IMR-90 (cell line): ENCODE results near the gene DOCK2. TPM values are rescaled to one million over a fixed set of nuclear protein-coding genes. Genes with fewer than 3 reads are reported as not detected.

Source experiments
- ATAC-seq: fragments of 200-7000 bp; cut with Tn5 transposase; 2 replicates; pipeline ENCODE4 v1.9.1; 2020; ENCODE audit warnings: low read depth, mild to moderate bottlenecking, moderate library complexity
- BruUV-seq: library from RNA; stranded (reverse); fragments of 400-500 nt; replicated peaks from 2 replicates; lab custom pipeline; 2021; lab: Mats Ljungman, UMichigan
- CTCF ChIA-PET: fragments of 300-600 bp; formaldehyde crosslinking; extraction: SDS; loops from one replicate; lab custom pipeline; 2021; ENCODE audit warnings: antibody characterized with exemption; lab: Yijun Ruan, JAX
- POLR2A ChIA-PET: fragments of 300-600 bp; sonication (Branson Sonifier 250); formaldehyde crosslinking; loops from one replicate; lab custom pipeline; 2022; ENCODE audit warnings: antibody characterized with exemption; ENCODE audit not compliant: unreplicated experiment; lab: Charles Lee
- DNase-seq: peaks from one replicate; pipeline ENCODE4 v3.0.0; 2013
- H2AFZ ChIP-seq: replicated peaks from 2 replicates; pipeline ENCODE3; 2013; ENCODE audit warnings: low read length, mild to moderate bottlenecking; ENCODE audit not compliant: poor library complexity
- H2AK5ac ChIP-seq: 2 replicates; pipeline ENCODE4 v1.6.1; 2013; ENCODE audit warnings: low read depth, low read length, inconsistent platforms
- H2AK9ac ChIP-seq: replicated peaks from 2 replicates; pipeline ENCODE3; 2013; ENCODE audit warnings: mild to moderate bottlenecking, low read depth, low read length, moderate library complexity; ENCODE audit not compliant: poor library complexity
- H2BK120ac ChIP-seq: 2 replicates; pipeline ENCODE4 v1.6.1; 2013; ENCODE audit warnings: low read depth, low read length, inconsistent platforms
- H2BK15ac ChIP-seq: 3 replicates; pipeline ENCODE4 v1.6.1; 2013; ENCODE audit warnings: low read depth, low read length, inconsistent platforms
- H2BK20ac ChIP-seq: 2 replicates; pipeline ENCODE4 v1.6.1; 2013; ENCODE audit warnings: low read depth, mild to moderate bottlenecking, inconsistent platforms, low read length, moderate library complexity
- H2BK5ac ChIP-seq: 2 replicates; pipeline ENCODE4 v1.6.1; 2013; ENCODE audit warnings: mild to moderate bottlenecking, low read depth, low read length, inconsistent platforms; ENCODE audit not compliant: poor library complexity, severe bottlenecking
- H3K14ac ChIP-seq: replicated peaks from 2 replicates; pipeline ENCODE4 v1.6.1; 2013; ENCODE audit warnings: low read depth, low read length, inconsistent platforms
- H3K18ac ChIP-seq: 2 replicates; pipeline ENCODE4 v1.6.1; 2013; ENCODE audit warnings: low read depth, low read length, control low read depth
- H3K23ac ChIP-seq: 2 replicates; pipeline ENCODE4 v1.6.1; 2013; ENCODE audit warnings: low read depth, low read length, inconsistent platforms
- H3K27ac ChIP-seq: 2 replicates; pipeline ENCODE4 v1.5.1; 2013; ENCODE audit warnings: mild to moderate bottlenecking, control low read depth, low read length; ENCODE audit not compliant: insufficient read depth
- H3K27me3 ChIP-seq: 2 replicates; pipeline ENCODE4 v1.6.1; 2013; ENCODE audit warnings: low read length; ENCODE audit not compliant: control insufficient read depth, insufficient read depth
- H3K36me3 ChIP-seq: 2 replicates; pipeline ENCODE4 v1.6.1; 2013; ENCODE audit warnings: low read length, mixed read lengths; ENCODE audit not compliant: control insufficient read depth, insufficient read depth
- H3K4ac ChIP-seq: 2 replicates; pipeline ENCODE4 v1.6.1; 2013; ENCODE audit warnings: low read depth, low read length, inconsistent platforms
- H3K4me1 ChIP-seq: 2 replicates; pipeline ENCODE4 v1.6.1; 2013; ENCODE audit warnings: low read length, mixed read lengths; ENCODE audit not compliant: control insufficient read depth, insufficient read depth
- H3K4me2 ChIP-seq: 2 replicates; pipeline ENCODE4 v1.6.1; 2013; ENCODE audit warnings: low read depth, mild to moderate bottlenecking, control low read depth, low read length, moderate library complexity
- H3K4me3 ChIP-seq: 2 replicates; pipeline ENCODE4 v1.5.1; 2013; ENCODE audit warnings: low read depth, mild to moderate bottlenecking, control low read depth, low read length, moderate library complexity; ENCODE audit not compliant: insufficient read depth
- H3K56ac ChIP-seq: 2 replicates; pipeline ENCODE4 v1.6.1; 2013; ENCODE audit warnings: low read length, inconsistent platforms; ENCODE audit not compliant: insufficient read depth; ENCODE audit errors: extremely low read depth
- H3K79me1 ChIP-seq, 2 experiments: 2 replicates each; pipeline ENCODE4 v1.6.1; 2013; ENCODE audit warnings: low read length in 2 of 2, inconsistent platforms in 1 of 2, low read depth in 1 of 2
- H3K9ac ChIP-seq: 2 replicates; pipeline ENCODE4 v1.6.1; 2013; ENCODE audit warnings: low read depth, low read length, control low read depth
- H3K9me1 ChIP-seq: 2 replicates; pipeline ENCODE4 v1.6.1; 2013; ENCODE audit warnings: low read length, inconsistent platforms; ENCODE audit not compliant: insufficient read depth
- H3K9me3 ChIP-seq: 2 replicates; pipeline ENCODE4 v1.6.1; 2013; ENCODE audit warnings: low read length; ENCODE audit not compliant: control insufficient read depth, insufficient read depth
- H4K20me1 ChIP-seq: 2 replicates; pipeline ENCODE4 v1.6.1; 2013; ENCODE audit warnings: low read length, inconsistent platforms; ENCODE audit not compliant: insufficient read depth
- H4K5ac ChIP-seq: 2 replicates; pipeline ENCODE4 v1.6.1; 2013; ENCODE audit warnings: mild to moderate bottlenecking, low read depth, low read length, control low read depth
- H4K8ac ChIP-seq, 2 experiments: 2 replicates each; pipeline ENCODE4 v1.6.1; 2013; ENCODE audit warnings: low read depth in 2 of 2, low read length in 2 of 2, control low read depth in 1 of 2, inconsistent platforms in 1 of 2
- H4K91ac ChIP-seq: 2 replicates; pipeline ENCODE4 v1.6.1; 2013; ENCODE audit warnings: low read depth, low read length, inconsistent platforms; ENCODE audit not compliant: insufficient read depth
- CTCF ChIP-seq: conservative IDR thresholded peaks from 2 replicates; pipeline ENCODE4 v1.5.1; 2012; ENCODE audit warnings: mild to moderate bottlenecking, low read depth, low read length, improper control_type of control experiment
- ELK1 ChIP-seq: fragments of 150-350 bp; IDR thresholded peaks from 2 replicates; pipeline ENCODE4 v1.6.1; 2016; ENCODE audit warnings: low read depth, mild to moderate bottlenecking, low read length, moderate library complexity, borderline replicate concordance
- RAD21 ChIP-seq: IDR thresholded peaks from 2 replicates; pipeline ENCODE4 v1.6.1; 2012; ENCODE audit warnings: low read length, improper control_type of control experiment
- SMC3 ChIP-seq: fragments of 150-350 bp; IDR thresholded peaks from 2 replicates; pipeline ENCODE4 v1.6.1; 2016; ENCODE audit warnings: low read depth, mild to moderate bottlenecking, antibody characterized with exemption, low read length, moderate library complexity
- WGBS, 2 experiments: methylation state at CpG; one replicate each; pipeline versions ENCODE4 v1.1.5 to v1.1.7; 2013; ENCODE audit warnings: missing lambda C conversion rate in 2 of 2; ENCODE audit not compliant: insufficient read length in 1 of 2; ENCODE audit errors: extremely low coverage in 2 of 2; 5-methylcytosine and 5-hydroxymethylcytosine counted together
- dilution Hi-C: fragments of 300-500 bp; cut with HindIII; formaldehyde crosslinking; loops from one replicate; pipeline ENCODE4 v1.14.3; 2018; ENCODE audit warnings: low sequenced_read_pairs; ENCODE audit not compliant: unreplicated experiment
- in situ Hi-C: fragments of 300-500 bp; cut with MboI; formaldehyde crosslinking; loops from 3 replicates; pipeline ENCODE4 v1.14.3; 2019; ENCODE audit warnings: low sequenced_read_pairs, inconsistent platforms, mixed read lengths
- intact Hi-C: fragments of 100-400 bp; cut with micrococcal nuclease; formaldehyde crosslinking; loops from 2 replicates; pipeline ENCODE4 v1.10.0; 2022
- polyA plus RNA-seq, 3 experiments: library from polyadenylated mRNA; depleted of rRNA; stranded (reverse); fragments of >200 nt; gene quantifications; 2 replicates each; pipeline ENCODE4 v1.2.3, GENCODE V29; 2012; ENCODE audit warnings: low replicate concordance in 1 of 3
- total RNA-seq: library from RNA; depleted of rRNA; stranded (reverse); fragments of >200 nt; gene quantifications from 2 replicates; pipeline ENCODE4 v1.2.3, GENCODE V29; 2012

Gene DOCK2
- total and polyA plus RNA-seq, 2 of the 4 experiments (the other 2 are of a cell fraction), result 0.72 to 3.0 TPM

- H2BK120ac ChIP-seq, result no peak overlapping the region
- no peak overlapping the region for H3K4me3 ChIP-seq
- H4K91ac ChIP-seq, result no peak overlapping the region
- no peak overlapping the region for H2AK9ac ChIP-seq
- H3K27me3 ChIP-seq, result peaks cover 4% of the 10 kb centered on the region
- no peaks in the 10 kb centered on the region for H3K4me1 ChIP-seq
- ATAC-seq (peak; percentile 97), DNase-seq (peak; percentile 45)
- H4K8ac ChIP-seq, result no peak overlapping the region
- no peaks in the 10 kb centered on the region for H3K79me1 ChIP-seq
- H3K9ac ChIP-seq, result no peak overlapping the region
- no peak overlapping the region for H3K56ac ChIP-seq
- no peaks in the 10 kb centered on the region for H3K9me3 ChIP-seq
- H4K20me1 ChIP-seq, result no peaks in the 10 kb centered on the region
- no peaks in the 10 kb centered on the region for H3K36me3 ChIP-seq
- in situ Hi-C loops (no loop called here), intact Hi-C loops (loop anchor here (1.0 to 10.0 kb wide), 4 partner anchors 90 to 1086 kb away; partner anchors contain the start of genes INSYN2B and SPDL1), dilution Hi-C loops (no loop called here)
- no peak overlapping the region for H3K4ac ChIP-seq
- no peak overlapping the region for H2BK5ac ChIP-seq
- ChIA-PET CTCF (interaction anchor here (0.5 to 2.3 kb wide), 15 partner anchors 9 to 487 kb away, joined by 3 to 15 read pairs (median 3); partner anchors contain the start of genes INSYN2B and SPDL1), POLR2A (no interaction called here)
- no peak overlapping the region for H2BK20ac ChIP-seq
- no peak overlapping the region for H3K18ac ChIP-seq
- peak overlapping the region; percentile 26 for H2AFZ ChIP-seq
- H2BK15ac ChIP-seq, result no peak overlapping the region
- 14% methylated on average over 11 of the region's 14 CpGs; no CpG with 5 or more reads in 1 of the 2 experiments for WGBS, 2 experiments
- peak; percentile 62 for TF ChIP-seq CTCF
- TF ChIP-seq ELK1, result no peak
- peak; percentile 46; the same call in 1 of the 2 replicates for TF ChIP-seq SMC3
- TF ChIP-seq RAD21, result peak; percentile 72
- H3K4me2 ChIP-seq, result no peak overlapping the region
- H3K9me1 ChIP-seq, result no peaks in the 10 kb centered on the region
- no peak overlapping the region for H3K27ac ChIP-seq
- no peak overlapping the region for H3K14ac ChIP-seq
- H3K23ac ChIP-seq, result no peak overlapping the region
- no peak overlapping the region for H4K5ac ChIP-seq
- H2AK5ac ChIP-seq, result no peak overlapping the region
- BruUV-seq, result no TSS peak
Measured at GRCh38 chr5:170070556-170071412, 433.7 kb downstream of the DOCK2 start.
